Testis (tissue), 3 donors: ENCODE data around the gene ZNF528. TPM values are rescaled to one million over a fixed set of nuclear protein-coding genes. Genes with fewer than 3 reads are reported as not detected.

Experiments used
- DNase-seq: peaks from one replicate; pipeline ENCODE4 v3.0.0-alpha.2; 2019
- H3K27ac ChIP-seq, 2 donors: fragments of 200-600 bp; sonication (generic); one replicate each; pipeline ENCODE4 v1.5.1; 2019
- H3K27me3 ChIP-seq: fragments of 200-600 bp; sonication (generic); one replicate; pipeline ENCODE4 v1.5.1; 2019
- H3K36me3 ChIP-seq: fragments of 200-600 bp; sonication (generic); one replicate; pipeline ENCODE4 v1.5.1; 2017; ENCODE audit warnings: low read depth; ENCODE audit errors: missing control alignments
- H3K4me1 ChIP-seq: fragments of 200-600 bp; sonication (generic); one replicate; pipeline ENCODE4 v1.5.1; 2019
- H3K4me3 ChIP-seq, 2 donors: fragments of 200-600 bp; sonication (generic); one replicate each; pipeline ENCODE4 v1.5.1; 2017 to 2019
- H3K9me3 ChIP-seq: fragments of 200-600 bp; sonication (generic); one replicate; pipeline ENCODE4 v1.5.1; 2017
- CTCF ChIP-seq, 3 experiments: fragments of 450-650 bp in 2 of 3; fragments of 200-600 bp in 1 of 3; sonication (generic) in 1 of 3; IDR thresholded peaks; one replicate each; pipeline ENCODE4 v1.5.1; 2016 to 2019; ENCODE audit warnings: antibody characterized with exemption in 3 of 3, mild to moderate bottlenecking in 2 of 3, moderate library complexity in 1 of 3
- POLR2A ChIP-seq: fragments of 450-650 bp; IDR thresholded peaks from one replicate; pipeline ENCODE4 v1.6.1; 2017; ENCODE audit warnings: antibody characterized with exemption, mild to moderate bottlenecking, moderate library complexity
- WGBS, 2 donors: methylation state at CpG; one replicate each; pipeline ENCODE4 v1.1.5; 2018; 5-methylcytosine and 5-hydroxymethylcytosine counted together
- intact Hi-C: fragments of 100-400 bp; cut with DNase I; formaldehyde crosslinking; loops from one replicate; pipeline ENCODE4 v1.15.1; 2023; ENCODE audit warnings: low total_unique reads
- polyA plus RNA-seq: library from polyadenylated mRNA; stranded (reverse); fragments of 350-450 nt; fragmentation: Illumina TruSeq; extraction: RNeasy Lipid Tissue Mini Kit (QIAGEN cat#74804); gene quantifications from one replicate; pipeline ENCODE4 v1.2.3, GENCODE V29; 2014; ENCODE audit warnings: low read depth, low replicate concordance; ENCODE audit not compliant: insufficient read depth
- total RNA-seq, 2 donors: library from RNA; depleted of rRNA; stranded (reverse); fragments of >200 nt; gene quantifications; one replicate each; pipeline ENCODE4 v1.2.3, GENCODE V29; 2016

The ZNF528 gene
- total and polyA plus RNA-seq, 3 donors from 2014 or later, result 31.6 to 55.4 (median 53.7) TPM

- no peak within 1 kb of the TSS for H3K27ac ChIP-seq
- no peak for TF ChIP-seq POLR2A
- TF ChIP-seq CTCF (IDR thresholded peaks at IDR 0.05), result no peak
- peak; percentile 77 for DNase-seq
- no peaks in the 10 kb centered on the region for H3K9me3 ChIP-seq
- peak within 1 kb of the TSS; percentile 24 to 48 for H3K4me3 ChIP-seq
- no peaks in the 10 kb centered on the region for H3K36me3 ChIP-seq
- H3K4me1 ChIP-seq, result no peaks in the 10 kb centered on the region
- no peaks in the 10 kb centered on the region for H3K27me3 ChIP-seq
- WGBS, 2 donors, result 40 to 54% methylated on average over 27 of the region's 27 CpGs
- intact Hi-C loops, result no loop called here
These were observed 31.3 kb downstream of the ZNF528 start, which contains the start of gene ZNF534 for GRCh38 chr19:52428937-52429336. TSS of gene ZNF534 (plus strand) at chr19:52429148. CDS start at chr19:52431475, 2,327 bp downstream.

- no peak for TF ChIP-seq CTCF (IDR thresholded peaks at IDR 0.05)
- intact Hi-C loops, result no loop called here
- Histone ChIP-seq H3K4me1 (no peaks in the 10 kb centered on the region), H3K27ac (no peak overlapping the region), H3K36me3 (no peaks in the 10 kb centered on the region), H3K4me3 (no peak overlapping the region), H3K27me3 (no peaks in the 10 kb centered on the region), H3K9me3 (no peaks in the 10 kb centered on the region)
- DNase-seq, result no peak
- WGBS, 2 donors, result 74 to 80% methylated on average over 3 of the region's 3 CpGs
These were observed 44.5 kb downstream of the ZNF528 start for GRCh38 chr19:52442179-52442578.

- DNase-seq, result no peak
- Histone ChIP-seq H3K4me1 (no peaks in the 10 kb centered on the region), H3K9me3 (no peaks in the 10 kb centered on the region), H3K27me3 (no peaks in the 10 kb centered on the region), H3K4me3 (no peak overlapping the region), H3K27ac (no peak overlapping the region), H3K36me3 (no peaks in the 10 kb centered on the region)
- TF ChIP-seq POLR2A (no peak), CTCF (IDR thresholded peaks at IDR 0.05) (no peak)
- intact Hi-C loops, result no loop called here
- 50% methylated on average over 2 of the region's 2 CpGs for whole genome bisulfite sequencing, 2 donors
These were observed 46.9 kb downstream of the ZNF528 start for GRCh38 chr19:52444506-52444905.

GRCh38 chr19:52451241-52451640 lies 53.6 kb downstream of the ZNF528 start:
- H3K36me3 ChIP-seq, result no peaks in the 10 kb centered on the region
- H3K4me1 ChIP-seq, result peaks cover 5% of the 10 kb centered on the region
- H3K27ac ChIP-seq, result no peak overlapping the region
- H3K27me3 ChIP-seq, result no peaks in the 10 kb centered on the region
- 9 to 24% methylated on average over 13 to 41 of the region's 41 CpGs for WGBS, 2 donors
- intact Hi-C loops, result no loop called here
- peak overlapping the region; percentile 19 to 21 for H3K4me3 ChIP-seq
- no peak for TF ChIP-seq CTCF (IDR thresholded peaks at IDR 0.05)
- no peak for TF ChIP-seq POLR2A
- H3K9me3 ChIP-seq, result no peaks in the 10 kb centered on the region
- DNase-seq, result peak; percentile 19

GRCh38 chr19:52453324-52454094 lies 55.9 kb downstream of the ZNF528 start, which contains the start of gene ZNF578:
TSS of gene ZNF578 (plus strand) at chr19:52453553. CDS start at chr19:52501846, 48,293 bp downstream.
- no peaks in the 10 kb centered on the region for H3K27me3 ChIP-seq
- H3K27ac ChIP-seq, result peak within 1 kb of the TSS in 1 of 2 donors; percentile 34
- TF ChIP-seq CTCF (IDR thresholded peaks at IDR 0.05) (no peak), POLR2A (no peak)
- no peaks in the 10 kb centered on the region for H3K9me3 ChIP-seq
- intact Hi-C loops, result no loop called here
- DNase-seq, result peak; percentile 94
- 1% methylated on average over 33 to 48 of the region's 48 CpGs for WGBS, 2 donors
- H3K4me1 ChIP-seq, result peaks cover 5% of the 10 kb centered on the region
- peak within 1 kb of the TSS; percentile 67 to 76 for H3K4me3 ChIP-seq
- H3K36me3 ChIP-seq, result no peaks in the 10 kb centered on the region
